ENCODE data around the gene PARD3.
"Not testable (repeated sequence)": the region's sequence is repeated elsewhere in the genome, so short reads cannot be mapped to it uniquely, and the experiment has no call there.

PARD3 gene

GRCh38 chr10:34408956-34409355, 406.1 kb downstream of the PARD3 start:
- FAIRE-seq = no peak

- no peak for FAIRE-seq
Observed at GRCh38 chr10:34408381-34408780, 406.7 kb downstream of the PARD3 start.

- no peak for FAIRE-seq
Observed at GRCh38 chr10:34407324-34407805, 407.7 kb downstream of the PARD3 start.

GRCh38 chr10:34406463-34407323, 408.4 kb downstream of the PARD3 start:
- FAIRE-seq = no peak

- FAIRE-seq = no peak
Observed at GRCh38 chr10:34405611-34406462, 409.3 kb downstream of the PARD3 start.

- FAIRE-seq = peak; percentile 89
Observed at GRCh38 chr10:34403512-34403911, 411.6 kb downstream of the PARD3 start.

- FAIRE-seq = no peak
Observed at GRCh38 chr10:34400075-34400474, 415.0 kb downstream of the PARD3 start.

GRCh38 chr10:34399013-34399412, 416.1 kb downstream of the PARD3 start:
- FAIRE-seq = no peak

GRCh38 chr10:34397324-34397723, 417.8 kb downstream of the PARD3 start:
- FAIRE-seq = no peak

GRCh38 chr10:34396663-34397062, 418.4 kb downstream of the PARD3 start:
- FAIRE-seq = no peak

- FAIRE-seq = no peak
Observed at GRCh38 chr10:34392641-34393170, 422.4 kb downstream of the PARD3 start.

GRCh38 chr10:34391168-34391567, 423.9 kb downstream of the PARD3 start:
- not testable (repeated sequence) for FAIRE-seq

- no peak for FAIRE-seq
Observed at GRCh38 chr10:34389801-34390200, 425.3 kb downstream of the PARD3 start.

- peak; percentile 23 for FAIRE-seq
Observed at GRCh38 chr10:34386921-34387320, 428.2 kb downstream of the PARD3 start.

- no peak for FAIRE-seq
Observed at GRCh38 chr10:34384372-34384771, 430.7 kb downstream of the PARD3 start.

- FAIRE-seq = no peak
Observed at GRCh38 chr10:34382626-34383025, 432.5 kb downstream of the PARD3 start.

GRCh38 chr10:34380856-34381255, 434.2 kb downstream of the PARD3 start:
- FAIRE-seq = no peak

GRCh38 chr10:34378297-34378696, 436.8 kb downstream of the PARD3 start:
- no peak for FAIRE-seq

GRCh38 chr10:34377833-34378232, 437.3 kb downstream of the PARD3 start:
- no peak for FAIRE-seq

- no peak for FAIRE-seq
Observed at GRCh38 chr10:34374356-34375045, 440.6 kb downstream of the PARD3 start.

- FAIRE-seq = no peak
Observed at GRCh38 chr10:34373211-34373610, 441.9 kb downstream of the PARD3 start.

GRCh38 chr10:34372509-34372908, 442.6 kb downstream of the PARD3 start:
- no peak for FAIRE-seq

GRCh38 chr10:34370126-34370525, 445.0 kb downstream of the PARD3 start:
- no peak for FAIRE-seq
